SK-N-SH (cell line): ENCODE results near the gene TEKT2.

Source experiments
- CTCF ChIP-seq: fragments of 200-600 bp; sonication (generic); IDR thresholded peaks from 2 replicates; pipeline ENCODE4 v1.6.1; 2017; ENCODE audit warnings: antibody characterized with exemption, mild to moderate bottlenecking, moderate library complexity
- EP300 ChIP-seq, 2 experiments: IDR thresholded peaks; 2 replicates each; pipeline versions ENCODE4 v1.4.0 to v1.6.1; 2012; ENCODE audit warnings: borderline replicate concordance in 1 of 2, low read depth in 1 of 2, low read length in 1 of 2
- EZH2phosphoT487 ChIP-seq: fragments of 200-600 bp; sonication (generic); IDR thresholded peaks from 2 replicates; pipeline ENCODE4 v1.6.1; 2017; ENCODE audit warnings: low read depth, mixed run types, mild to moderate bottlenecking, antibody characterized with exemption, moderate library complexity, borderline replicate concordance
- GABPA ChIP-seq: IDR thresholded peaks from 2 replicates; pipeline ENCODE4 v1.4.0; 2012; ENCODE audit warnings: low read depth, mild to moderate bottlenecking
- GATA2 ChIP-seq: sonication (generic); formaldehyde crosslinking; IDR thresholded peaks from 2 replicates; pipeline ENCODE4 v1.5.0; 2020; ENCODE audit warnings: mild to moderate bottlenecking, missing genetic modification reagents
- NRF1 ChIP-seq: IDR thresholded peaks from 2 replicates; pipeline ENCODE4 v1.6.1; 2012; ENCODE audit warnings: low read depth, mild to moderate bottlenecking, low read length
- POLR2AphosphoS5 ChIP-seq: IDR thresholded peaks from 2 replicates; pipeline ENCODE4 v1.6.1; 2012; ENCODE audit warnings: low read depth, low read length
- RCOR1 ChIP-seq: fragments of 150-350 bp; IDR thresholded peaks from 2 replicates; pipeline ENCODE4 v1.6.1; 2017; ENCODE audit warnings: antibody characterized with exemption, low read length
- REST ChIP-seq: IDR thresholded peaks from 2 replicates; pipeline ENCODE4 v1.6.1; 2012; ENCODE audit warnings: mild to moderate bottlenecking, low read depth, low read length, moderate library complexity
- RFX5 ChIP-seq: IDR thresholded peaks from 2 replicates; pipeline ENCODE4 v1.6.1; 2012; ENCODE audit warnings: mild to moderate bottlenecking, improper control_type of control experiment, low read length
- TAF1 ChIP-seq: IDR thresholded peaks from 2 replicates; pipeline ENCODE4 v1.6.1; 2012; ENCODE audit warnings: low read depth, mild to moderate bottlenecking, low read length, moderate library complexity, borderline replicate concordance
- USF2 ChIP-seq: fragments of 150-350 bp; IDR thresholded peaks from 2 replicates; pipeline ENCODE4 v1.6.1; 2017; ENCODE audit warnings: antibody characterized with exemption, low read length, low read depth, borderline replicate concordance
- YY1 ChIP-seq: IDR thresholded peaks from 2 replicates; pipeline ENCODE4 v1.4.0; 2012; ENCODE audit warnings: low read depth, mild to moderate bottlenecking
- ZBTB33 ChIP-seq: IDR thresholded peaks from 2 replicates; pipeline ENCODE4 v1.4.0; 2012; ENCODE audit warnings: low read depth, borderline replicate concordance

- TF ChIP-seq CTCF, result no peak
- TF ChIP-seq EP300 (IDR thresholded peaks at IDR 0.05; ENCODE audit: borderline replicate concordance in 1 of 2, low read depth in 1 of 2, low read length in 1 of 2), result no peak
- TF ChIP-seq TAF1, result no peak
- no peak for TF ChIP-seq ZBTB33
- no peak for TF ChIP-seq EZH2phosphoT487
- no peak for TF ChIP-seq GABPA
- no peak for TF ChIP-seq POLR2AphosphoS5
- no peak for TF ChIP-seq REST
- no peak for TF ChIP-seq RFX5
- no peak for TF ChIP-seq YY1
- no peak for TF ChIP-seq NRF1
- TF ChIP-seq USF2, result no peak
- no peak for TF ChIP-seq RCOR1
- no peak for TF ChIP-seq GATA2
Observed at GRCh38 chr1:36080801-36081200, 3.1 kb upstream of the TEKT2 start.
